HG02981 (cell line): ENCODE results near the gene EXOC3L2.
"Not testable (repeated sequence)": the region's sequence is repeated elsewhere in the genome, so short reads cannot be mapped to it uniquely, and the experiment has no call there.

Experiments used
- ATAC-seq: cut with Tn5 transposase; IDR thresholded peaks from one replicate; pipeline ENCODE4 v1.9.1; 2021; ENCODE audit warnings: mild to moderate bottlenecking, moderate library complexity; ENCODE audit not compliant: unreplicated experiment

The EXOC3L2 gene

DNA sequence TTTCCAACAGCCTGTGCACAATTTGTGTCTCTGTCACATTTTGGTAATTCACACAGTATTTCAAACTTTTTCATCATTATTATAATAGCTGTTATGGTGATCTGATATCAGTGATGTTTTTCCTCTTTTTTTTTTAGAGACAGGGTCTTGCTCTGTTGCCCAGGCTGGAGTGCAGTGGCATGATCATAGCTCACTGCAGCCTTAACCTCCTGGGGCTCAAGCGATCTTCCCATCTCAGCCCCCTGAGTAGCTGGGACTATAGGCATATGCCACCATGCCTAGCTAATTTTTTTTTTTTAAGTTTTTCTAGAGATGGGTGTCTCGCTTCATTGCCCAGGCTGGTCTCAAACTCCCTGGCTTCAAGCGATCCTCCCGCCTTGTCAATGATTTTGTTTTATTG lies 11.6 kb upstream of the EXOC3L2 start:
- no peak for ATAC-seq

DNA sequence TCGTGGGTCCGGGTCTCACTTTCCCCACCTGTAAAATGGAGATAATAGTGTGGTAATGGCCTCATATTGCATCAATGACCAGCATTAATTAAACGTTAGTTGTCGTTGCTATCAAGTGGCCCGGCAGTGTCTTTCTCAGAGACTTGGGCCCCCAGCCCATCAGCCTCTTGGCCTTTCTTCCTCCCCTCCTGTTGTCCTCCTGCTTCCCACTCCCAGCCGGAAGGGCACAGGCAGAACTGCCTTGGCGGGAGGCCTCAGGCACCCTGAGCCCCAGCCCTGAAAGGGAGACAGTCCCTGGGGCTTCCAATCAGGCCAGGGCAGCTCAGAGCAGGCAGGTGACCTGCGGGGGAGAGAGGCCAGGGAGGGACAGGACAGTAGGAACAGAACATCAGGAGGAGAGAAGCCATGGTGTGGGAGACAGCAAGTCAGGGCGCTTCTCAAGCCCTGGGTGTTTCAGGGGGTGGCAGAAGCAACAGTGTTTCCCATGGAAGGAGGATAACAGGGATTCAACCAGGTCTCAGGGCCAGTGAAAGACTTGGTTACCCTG lies 10.5 kb upstream of the EXOC3L2 start:
- no peak for ATAC-seq

DNA sequence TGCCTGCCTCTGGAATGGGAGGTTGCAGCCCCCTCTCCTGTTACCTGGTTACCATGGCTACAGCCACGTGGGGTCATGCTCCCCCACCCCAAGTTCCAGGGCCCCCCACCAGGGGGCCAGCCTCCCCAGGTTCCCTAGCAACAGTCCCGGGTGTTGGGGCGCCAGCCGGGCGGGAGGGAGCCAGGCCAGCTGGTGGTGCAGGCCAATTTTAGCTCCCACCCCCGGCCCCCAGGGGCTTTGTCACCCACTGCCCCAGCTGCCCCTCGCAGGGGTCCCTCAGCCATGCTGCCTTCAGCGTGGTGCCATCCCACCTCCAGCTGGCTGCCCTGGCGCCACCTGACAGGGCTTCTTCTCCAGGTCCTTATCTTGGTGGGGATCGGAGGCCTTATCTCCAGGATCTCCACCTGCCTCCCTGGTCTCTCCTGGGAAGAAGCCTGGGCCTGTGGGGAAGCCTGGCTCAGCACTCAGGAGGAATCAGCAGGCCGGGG lies 8.9 kb upstream of the EXOC3L2 start:
- ATAC-seq, result no peak

DNA sequence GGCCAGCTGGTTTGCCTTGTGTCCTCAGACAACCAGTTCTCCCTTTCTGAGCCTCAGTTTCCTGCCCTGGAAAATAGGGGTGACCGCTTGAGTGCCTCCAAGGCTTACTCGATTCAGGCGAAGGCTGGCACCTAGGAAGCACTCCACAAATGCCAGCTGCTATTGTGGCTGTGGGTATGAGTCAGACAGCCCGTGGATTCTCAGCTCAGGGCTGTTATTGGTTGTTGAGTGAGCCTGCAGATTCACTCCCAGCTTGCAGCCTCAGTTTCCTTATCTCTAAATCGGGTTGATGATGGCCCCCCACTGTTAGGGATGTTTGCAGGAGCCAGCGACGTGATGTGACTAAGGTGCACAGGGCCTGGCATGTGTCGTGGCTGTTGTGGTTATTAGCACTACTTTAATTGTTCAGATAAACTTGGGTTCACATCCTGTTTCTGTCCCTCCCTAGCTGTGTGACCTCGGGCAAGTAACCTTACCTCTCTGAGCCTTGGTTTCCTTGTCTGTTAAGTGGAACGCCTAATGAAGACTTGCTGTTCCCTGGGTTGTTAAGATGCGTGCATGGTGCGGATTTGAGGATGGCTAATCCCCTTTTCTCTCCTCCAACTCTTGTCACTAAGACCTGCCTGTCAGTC lies 8.3 kb upstream of the EXOC3L2 start:
- ATAC-seq, result no peak

DNA sequence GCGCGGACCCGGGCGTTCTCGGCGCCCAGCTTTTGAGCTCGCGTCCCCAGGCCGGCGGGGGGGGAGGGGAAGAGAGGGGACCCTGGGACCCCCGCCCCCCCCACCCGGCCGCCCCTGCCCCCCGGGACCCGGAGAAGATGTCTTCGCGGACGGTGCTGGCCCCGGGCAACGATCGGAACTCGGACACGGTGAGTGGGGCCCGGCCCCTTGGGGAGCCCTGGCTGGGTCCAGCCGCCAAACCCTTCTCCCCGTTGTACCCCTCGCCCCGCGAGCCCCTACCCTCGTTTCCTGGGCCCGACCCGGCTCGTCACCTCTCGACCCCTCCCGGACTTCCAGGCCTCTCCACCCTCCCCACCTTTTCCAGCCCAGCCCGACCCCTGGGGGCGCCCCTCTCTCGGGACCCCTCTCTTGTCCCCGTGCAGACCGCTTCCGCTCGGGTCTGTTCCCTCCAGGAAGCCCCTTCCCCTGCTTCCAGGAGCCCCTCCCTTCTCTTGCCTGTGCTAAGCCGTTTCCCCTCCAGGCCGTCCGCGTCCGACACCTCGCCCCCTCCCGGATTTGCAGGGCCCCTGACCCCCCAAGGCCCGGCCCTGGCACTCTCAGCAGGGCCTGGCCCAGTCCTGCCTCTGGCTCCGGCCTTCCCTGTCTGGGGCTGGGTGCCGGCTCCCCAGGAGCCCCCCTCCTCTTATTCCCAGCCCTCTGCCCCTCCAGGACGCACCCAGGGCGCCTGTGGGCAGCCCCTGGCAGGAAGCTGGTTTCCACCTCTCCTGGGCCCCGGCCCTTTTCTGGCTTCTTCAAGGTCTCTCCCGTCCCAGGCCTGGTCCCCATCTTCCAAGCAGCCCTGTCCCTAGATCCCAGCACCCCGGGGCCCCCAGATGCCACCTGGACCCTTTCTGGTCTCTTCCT lies 6.5 kb upstream of the EXOC3L2 start:
- ATAC-seq, result no peak

DNA sequence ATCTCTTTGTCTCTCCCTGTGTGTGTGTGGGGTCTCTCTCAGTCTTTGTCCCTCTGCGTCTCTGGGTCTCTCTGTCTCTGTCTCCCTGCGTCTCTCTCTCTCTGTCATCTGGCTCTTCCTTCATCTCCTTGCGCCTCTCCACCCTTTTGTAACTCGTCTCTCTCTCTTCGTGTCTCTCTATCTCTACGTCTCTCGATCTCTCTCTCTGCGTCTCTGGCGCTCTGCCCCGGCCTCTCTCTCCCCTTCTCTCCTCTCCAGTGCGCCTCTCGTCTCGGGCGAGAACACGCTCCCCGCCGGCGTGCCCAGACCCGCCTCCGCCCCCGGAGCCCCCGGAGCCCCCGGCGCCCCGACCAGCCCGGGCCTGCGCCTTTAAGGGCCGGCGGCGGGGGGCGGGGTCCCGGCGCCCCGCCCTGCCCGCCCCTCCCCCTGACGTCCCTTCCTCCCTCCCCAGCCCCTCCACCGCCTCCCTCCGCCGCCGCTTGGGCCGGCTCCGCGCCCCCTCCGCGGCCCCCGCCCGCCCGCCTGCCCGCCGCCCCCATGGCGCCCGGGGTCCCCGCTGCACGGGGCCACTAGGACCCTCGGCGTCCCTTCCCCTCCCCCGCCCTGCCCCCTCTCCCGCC lies 5.7 kb upstream of the EXOC3L2 start, which contains the start of gene MARK4:
Gene MARK4, plus strand, starts transcription at position 440 of the 620 bp plus-strand sequence. CDS start 318 bp downstream, outside the sequence.
- no peak for ATAC-seq

DNA sequence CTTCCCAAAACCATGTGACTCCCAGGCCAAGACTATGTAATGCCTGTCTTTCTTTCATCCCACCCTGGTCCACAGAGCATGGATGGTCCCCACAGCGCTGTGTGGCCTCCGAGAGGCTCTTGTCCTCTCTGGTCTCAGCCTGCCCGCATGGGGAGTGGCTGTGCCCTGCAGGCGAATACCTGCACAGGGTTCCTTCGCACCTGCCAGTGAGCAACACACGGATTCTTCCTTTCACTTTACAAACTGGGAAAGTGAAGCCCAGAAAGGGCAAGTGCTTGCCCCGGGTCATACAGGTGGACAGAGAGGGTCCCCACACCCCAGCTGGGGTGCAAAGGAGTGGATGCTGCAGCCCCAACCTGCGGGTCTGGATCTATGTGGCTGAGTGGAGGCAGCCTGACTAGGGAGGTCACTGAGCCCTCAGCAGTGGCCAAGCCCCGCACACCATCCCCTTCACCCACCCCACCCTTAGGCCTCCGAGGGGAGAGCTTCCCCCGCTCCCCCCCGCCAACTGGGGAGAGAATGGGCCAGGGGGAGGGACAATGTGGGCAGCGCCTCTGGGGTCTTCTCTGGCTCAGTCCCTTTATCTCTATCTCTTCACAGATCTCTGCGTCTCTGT lies 5.1 kb upstream of the EXOC3L2 start:
- ATAC-seq, result no peak

DNA sequence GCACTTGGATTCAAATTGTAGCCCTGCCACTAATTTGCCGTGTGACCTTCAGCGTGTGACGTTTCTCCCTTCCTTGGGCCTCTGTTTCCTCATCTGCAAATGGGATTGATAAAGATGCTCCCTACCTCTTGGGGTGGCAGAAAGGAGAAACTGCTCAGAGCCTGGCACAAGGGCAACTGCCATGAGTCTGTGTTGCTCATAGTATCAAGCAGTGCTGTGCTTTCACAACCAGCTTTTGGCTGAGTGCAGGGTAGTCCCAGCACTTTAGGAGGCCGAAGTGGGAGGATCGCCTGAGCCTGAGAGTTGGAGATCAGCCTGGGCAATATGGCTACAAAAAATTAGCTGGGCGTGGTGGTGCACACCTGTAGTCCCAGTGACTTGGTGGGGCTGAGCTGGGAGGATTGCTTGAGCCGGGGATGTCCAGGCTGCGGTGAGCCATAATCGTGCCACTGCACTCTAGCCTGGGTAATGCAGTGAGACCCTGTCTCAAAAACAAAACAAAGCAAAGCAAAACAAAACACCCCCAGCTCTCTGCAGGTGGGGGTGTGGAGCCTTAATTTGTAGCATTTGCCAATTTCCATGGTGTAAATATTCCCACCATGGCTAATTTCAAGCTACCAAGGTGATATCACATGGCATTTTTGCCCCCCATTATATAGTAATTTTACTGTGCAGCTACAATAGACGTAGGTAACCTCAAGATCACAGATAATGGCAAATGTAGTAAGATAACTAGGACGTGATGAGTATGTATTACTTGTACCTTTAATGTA lies 4.2 kb upstream of the EXOC3L2 start:
- ATAC-seq, result no peak

DNA sequence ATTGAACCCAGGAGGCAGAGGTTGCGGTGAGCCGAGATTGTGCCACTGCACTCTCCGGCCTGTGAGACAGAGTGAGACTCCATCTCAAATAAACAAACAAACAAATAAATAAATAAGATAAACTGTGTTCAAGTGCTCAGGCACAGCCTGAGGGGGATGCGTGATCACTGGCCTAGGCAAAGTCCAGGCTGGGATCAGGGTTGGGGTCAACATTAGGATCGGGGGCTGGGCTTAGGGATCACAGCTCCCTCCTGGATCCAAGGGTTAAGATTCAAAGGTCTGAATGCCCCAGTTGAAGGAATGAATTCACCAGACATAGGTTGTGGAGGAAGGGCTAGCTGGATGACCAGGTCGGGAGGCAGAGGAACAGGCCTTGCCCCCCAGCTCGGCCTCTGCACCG lies 1.9 kb upstream of the EXOC3L2 start:
- no peak for ATAC-seq

DNA sequence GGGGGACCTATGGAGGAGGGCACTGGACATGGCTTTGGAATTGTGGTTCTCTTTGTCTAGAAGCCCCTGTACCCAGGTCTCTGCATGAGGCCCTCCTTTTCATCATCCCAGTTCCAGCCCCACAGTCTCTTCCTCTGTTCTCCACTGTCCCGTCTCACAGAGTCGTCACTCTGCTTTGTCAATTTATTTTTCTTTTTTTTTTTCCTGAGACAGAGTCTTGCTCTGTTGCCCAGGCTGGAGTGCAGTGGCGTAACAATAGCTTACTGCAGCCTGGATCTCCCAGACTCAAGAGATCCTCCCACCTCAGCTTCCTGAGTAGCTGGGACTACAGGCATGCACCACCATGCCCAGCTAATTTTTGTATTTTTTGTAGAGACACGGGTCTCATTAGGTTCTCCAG lies 619 bp upstream of the EXOC3L2 start:
- no peak for ATAC-seq

DNA sequence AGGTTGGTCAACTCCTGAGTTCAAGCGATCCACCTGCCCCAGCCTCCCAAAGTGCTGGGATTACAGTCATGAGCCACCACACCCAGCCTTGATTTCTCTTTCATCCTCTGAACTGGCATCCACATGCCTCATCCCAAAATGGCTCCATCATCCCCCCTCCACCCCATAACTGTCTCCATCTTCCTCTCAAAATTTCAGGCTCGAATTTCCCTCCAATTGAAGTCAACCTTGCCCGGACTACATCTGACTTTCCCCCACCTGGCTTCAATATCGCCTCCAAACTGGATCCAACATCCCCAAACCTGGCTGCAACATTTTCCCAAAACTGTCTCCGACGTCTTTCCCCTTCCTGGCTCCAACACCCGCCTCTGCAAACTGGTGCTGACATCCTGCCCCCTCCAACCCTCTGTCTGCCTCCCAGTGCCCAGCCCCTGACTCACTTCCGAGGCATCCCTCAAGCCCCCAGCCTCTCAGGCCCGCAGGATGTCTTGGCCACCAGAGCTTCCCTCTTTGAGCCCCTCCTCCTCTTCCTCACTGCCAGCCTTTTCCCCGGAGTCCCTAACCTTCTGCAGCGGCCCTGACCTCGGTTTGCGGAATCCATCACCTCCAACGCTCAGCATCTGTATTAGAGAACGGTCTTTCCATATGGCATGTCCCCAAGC lies 943 bp downstream of the EXOC3L2 start:
- no peak for ATAC-seq

DNA sequence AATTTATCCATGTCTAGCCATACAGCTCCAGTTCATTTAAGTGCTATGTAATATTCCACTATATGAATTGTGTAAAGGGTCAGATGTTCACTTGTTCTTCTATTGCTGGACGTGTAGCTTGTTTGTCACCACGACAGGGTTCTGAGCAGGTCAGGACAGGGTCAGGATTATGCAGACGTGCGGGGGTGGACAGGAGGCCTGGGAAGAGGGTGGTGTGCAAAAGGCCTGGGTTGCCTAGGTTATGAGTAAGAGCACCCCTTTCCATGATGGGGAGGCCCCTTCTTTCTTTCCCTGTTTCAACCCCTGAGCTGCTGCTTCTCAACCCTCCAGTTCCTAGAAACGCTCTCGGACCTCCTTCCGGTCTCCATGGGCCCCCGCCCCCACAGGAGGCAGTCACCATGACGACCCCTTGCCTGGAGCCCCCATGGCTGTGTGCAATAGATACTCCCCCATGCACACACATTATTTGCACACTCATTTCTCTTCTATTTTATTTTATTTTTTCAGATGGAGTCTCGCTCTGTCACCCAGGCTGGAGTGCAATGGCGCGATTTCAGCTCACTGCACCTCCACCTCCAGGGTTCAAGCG lies 2.0 kb downstream of the EXOC3L2 start:
- ATAC-seq, result no peak

DNA sequence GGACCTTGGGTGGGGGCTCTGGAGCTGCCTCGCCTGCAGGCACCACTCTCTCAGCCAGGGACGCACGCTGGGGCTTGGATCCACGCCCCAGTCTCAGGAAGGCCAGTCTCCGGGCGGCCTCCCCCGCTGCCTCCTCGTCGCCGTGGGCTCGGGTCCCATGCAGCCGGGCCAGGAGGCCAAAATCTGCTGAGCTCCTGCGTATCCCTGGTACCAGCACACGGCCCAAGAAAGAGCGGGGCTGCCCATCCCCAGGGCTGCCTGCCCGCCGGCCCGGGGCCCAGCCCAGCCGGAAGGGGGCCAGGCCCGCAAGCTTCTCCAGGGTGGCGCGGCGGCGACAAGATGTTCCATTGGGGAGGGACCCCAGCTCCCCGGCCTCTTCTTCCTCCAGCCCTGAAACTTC lies 6.7 kb downstream of the EXOC3L2 start:
- ATAC-seq, result no peak

DNA sequence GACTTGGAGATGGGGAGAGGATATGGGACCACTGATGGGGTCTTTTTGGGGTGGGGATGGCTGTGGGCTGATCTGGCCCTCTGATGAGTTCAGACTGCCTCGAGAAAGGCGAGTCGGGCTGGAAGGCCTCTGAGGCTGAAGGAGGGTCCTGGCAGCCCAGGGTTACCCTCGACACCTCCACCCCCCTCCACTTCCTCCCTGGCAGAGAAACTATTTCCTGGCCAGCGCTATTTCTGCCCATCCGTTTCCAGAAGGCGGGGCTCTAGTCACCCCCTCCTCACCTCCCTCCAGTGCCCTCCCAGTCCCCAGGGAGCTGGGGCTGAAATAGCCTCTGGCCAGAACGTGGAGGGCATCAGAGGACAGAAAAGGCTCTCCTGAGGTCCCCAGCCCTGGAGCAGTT lies 9.7 kb downstream of the EXOC3L2 start:
- ATAC-seq, result no peak

DNA sequence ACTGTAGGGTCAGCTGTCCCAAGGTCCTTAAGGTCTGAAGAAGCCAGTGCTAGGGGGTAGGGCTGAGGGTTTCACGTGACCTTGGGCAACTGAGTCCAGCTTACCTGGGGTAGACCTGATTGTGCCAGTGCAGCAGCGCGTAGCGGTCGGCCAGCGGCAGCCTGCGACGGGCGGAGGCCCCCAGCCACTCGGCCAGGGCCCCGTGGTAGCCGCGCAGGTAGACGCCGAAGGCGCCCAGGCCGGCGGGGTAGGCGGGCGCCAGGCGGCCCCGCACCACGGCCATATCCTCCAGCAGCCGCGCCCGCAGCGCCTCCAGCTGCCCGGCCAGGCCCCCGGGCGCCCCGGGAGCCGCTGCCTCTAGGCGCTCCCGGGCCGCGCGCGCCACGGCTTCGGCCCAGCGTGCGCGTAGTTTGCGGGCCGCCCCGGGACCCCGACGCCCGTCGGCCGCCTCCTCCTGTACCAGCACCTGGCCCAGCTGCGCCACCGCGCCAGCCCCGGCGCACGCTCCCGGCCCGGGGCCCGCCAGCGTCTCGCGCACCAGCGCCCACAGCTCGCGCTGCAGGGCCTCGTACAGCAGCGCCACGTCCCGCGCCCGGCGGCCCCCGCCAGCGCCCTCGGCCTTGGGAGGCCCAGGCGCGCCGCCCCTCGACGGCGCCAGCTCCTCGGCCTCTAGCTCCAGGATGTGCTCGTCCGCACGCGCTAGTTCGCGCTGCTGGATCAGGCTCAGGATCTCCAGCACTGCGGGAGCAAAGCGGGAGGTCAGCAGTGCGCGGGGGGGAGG lies 10.9 kb downstream of the EXOC3L2 start:
- ATAC-seq, result no peak

DNA sequence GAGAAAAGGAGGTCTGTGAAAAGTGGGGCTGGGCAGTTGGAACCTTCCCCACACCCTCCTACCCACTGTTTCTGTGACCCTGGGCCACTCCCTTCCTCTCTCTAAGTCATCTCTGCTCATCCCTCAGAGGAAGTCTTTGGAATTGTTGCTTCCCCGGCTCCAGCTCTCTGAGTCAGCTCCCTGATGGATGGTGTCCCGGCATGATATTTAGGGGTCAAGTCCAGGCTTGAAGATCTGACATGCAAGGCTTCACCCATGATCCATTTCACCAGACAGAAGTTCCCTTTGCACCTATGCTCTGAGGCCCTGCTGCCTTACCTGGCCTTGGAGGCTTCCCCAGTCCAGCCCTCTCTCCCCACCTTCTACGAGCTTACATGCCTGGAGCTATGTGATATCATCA lies 13.3 kb downstream of the EXOC3L2 start:
- ATAC-seq, result no peak

DNA sequence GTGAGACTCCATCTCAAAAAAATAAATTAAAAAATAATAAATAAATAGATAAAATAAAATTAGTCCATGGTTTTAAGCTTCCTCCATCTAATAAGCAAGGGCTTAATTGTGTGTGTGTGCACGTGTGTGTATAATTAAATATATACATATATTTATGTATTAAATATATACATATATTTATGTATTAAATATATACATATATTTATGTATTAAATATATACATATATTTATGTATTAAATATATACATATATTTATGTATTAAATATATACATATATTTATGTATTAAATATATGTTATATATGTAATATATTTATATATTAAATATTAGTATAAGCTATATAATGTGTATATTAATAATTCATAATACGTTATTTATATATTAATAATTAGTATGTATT lies 16.2 kb downstream of the EXOC3L2 start:
- ATAC-seq, result not testable (repeated sequence)

DNA sequence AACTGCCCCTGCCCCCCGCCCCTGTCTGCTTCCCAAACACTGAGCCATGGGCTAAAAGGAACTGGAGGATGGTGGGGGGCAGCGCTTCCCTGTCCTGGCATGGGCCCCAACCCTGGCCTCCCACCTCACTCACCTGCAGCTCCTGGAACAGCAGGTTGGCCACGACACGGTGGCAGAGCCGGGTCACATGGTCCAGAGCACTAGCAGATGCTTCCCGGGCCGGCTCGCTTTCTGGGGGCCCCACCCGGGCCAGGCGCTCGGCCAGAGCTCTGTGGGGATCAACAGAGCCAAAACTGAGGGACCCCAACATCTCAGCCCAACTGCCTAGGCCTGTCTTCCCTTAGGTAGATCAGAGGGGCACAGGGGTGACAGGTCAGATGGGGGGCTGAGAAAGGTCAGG lies 20.6 kb downstream of the EXOC3L2 start:
- ATAC-seq, result no peak

DNA sequence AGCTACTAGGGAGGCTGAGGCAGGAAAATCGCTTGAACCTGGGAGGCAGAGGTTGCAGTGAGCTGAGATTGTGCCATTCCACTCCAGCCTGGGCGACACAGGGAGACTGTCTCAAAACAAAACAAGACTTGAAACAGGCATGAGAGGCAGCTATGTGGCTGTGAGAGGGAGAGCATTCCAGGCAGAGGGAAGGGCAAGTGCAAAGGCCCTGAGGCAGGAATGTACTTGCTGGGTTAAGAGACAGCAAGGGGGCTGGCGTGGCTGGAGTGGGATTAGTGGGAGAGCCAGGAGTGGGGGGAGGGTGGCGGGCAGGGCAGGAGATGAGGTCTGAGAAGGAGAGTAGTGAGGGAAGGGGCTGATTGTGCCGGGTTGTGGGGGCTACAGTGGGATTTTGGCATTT lies 21.3 kb downstream of the EXOC3L2 start:
- ATAC-seq, result no peak
